Glutamatergic neuron (in vitro differentiated cells): ENCODE measurements around the gene SPATA21. TPM values are rescaled to one million over a fixed set of nuclear protein-coding genes. Genes with fewer than 3 reads are reported as not detected.
A peak's percentile ranks its signal among the peaks of the same experiment; 100 is the strongest.

ENCODE experiments used
- DNase-seq: peaks from one replicate; pipeline ENCODE4 v3.0.0; 2022
- H3K27ac Mint-ChIP-seq: one replicate; pipeline ENCODE4 v1.8.0; 2020; ENCODE audit warnings: mild to moderate bottlenecking, mixed read lengths, inconsistent platforms; ENCODE audit not compliant: unreplicated experiment
- H3K27me3 Mint-ChIP-seq: one replicate; pipeline ENCODE4 v1.8.0; 2020; ENCODE audit warnings: mild to moderate bottlenecking, moderate library complexity, mixed read lengths, inconsistent platforms; ENCODE audit not compliant: unreplicated experiment
- H3K36me3 Mint-ChIP-seq: one replicate; pipeline ENCODE4 v1.8.0; 2020; ENCODE audit warnings: mild to moderate bottlenecking, mixed read lengths, inconsistent platforms; ENCODE audit not compliant: unreplicated experiment
- H3K4me1 Mint-ChIP-seq: one replicate; pipeline ENCODE4 v1.8.0; 2020; ENCODE audit warnings: mild to moderate bottlenecking, low read depth, mixed read lengths, inconsistent platforms; ENCODE audit not compliant: unreplicated experiment
- H3K4me3 Mint-ChIP-seq: one replicate; pipeline ENCODE4 v1.8.0; 2020; ENCODE audit warnings: mild to moderate bottlenecking, mixed read lengths, inconsistent platforms; ENCODE audit not compliant: unreplicated experiment
- H3K9me3 Mint-ChIP-seq: one replicate; pipeline ENCODE4 v1.8.0; 2020; ENCODE audit warnings: mild to moderate bottlenecking, moderate library complexity, mixed read lengths, inconsistent platforms; ENCODE audit not compliant: unreplicated experiment
- total RNA-seq: library from RNA; stranded (reverse); fragmentation: NEBNext Ultra II Directional; extraction: Animal tissue kit (Norgen Biotek cat#: 25700); gene quantifications from one replicate; pipeline ENCODE4 v1.2.1, GENCODE V29; 2021; ENCODE audit not compliant: unreplicated experiment
- TF ChIP-seq, protein P1 (sequence below): fragments of 200-600 bp; sonication (generic); IDR thresholded peaks from one replicate; pipeline ENCODE4 v1.5.0; 2021; ENCODE audit not compliant: partially characterized antibody, unreplicated experiment

The SPATA21 gene
- total RNA-seq, 1 donor from 2014 or later: not detected

DNA sequence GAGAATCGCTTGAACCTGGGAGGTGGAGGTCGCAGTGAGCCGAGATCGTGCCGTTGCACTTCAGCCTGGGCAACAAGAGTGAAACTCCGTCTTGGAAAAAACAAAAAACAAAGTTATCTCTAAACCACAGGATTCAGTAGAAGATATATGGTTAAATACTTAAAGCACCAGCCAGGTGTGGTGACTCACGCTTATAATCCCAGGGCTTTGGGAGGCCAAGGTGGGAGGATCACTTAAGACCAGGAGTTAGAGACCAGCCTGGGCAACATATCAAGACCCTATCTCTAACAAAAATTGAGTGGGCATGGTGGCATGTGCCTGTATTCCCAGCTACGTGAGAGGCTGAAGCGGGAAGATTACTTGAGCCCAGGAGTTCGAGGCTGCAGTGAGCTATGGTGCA lies 8.9 kb upstream of the SPATA21 start:
- Mint-ChIP-seq H3K4me1 (peaks cover 8% of the 10 kb centered on the region), H3K27me3 (peaks cover 2% of the 10 kb centered on the region), H3K9me3 (peaks cover under 1% of the 10 kb centered on the region), H3K36me3 (peaks cover 11% of the 10 kb centered on the region), H3K27ac (no peak overlapping the region), H3K4me3 (no peak overlapping the region)
- TF ChIP-seq, protein P1, sequence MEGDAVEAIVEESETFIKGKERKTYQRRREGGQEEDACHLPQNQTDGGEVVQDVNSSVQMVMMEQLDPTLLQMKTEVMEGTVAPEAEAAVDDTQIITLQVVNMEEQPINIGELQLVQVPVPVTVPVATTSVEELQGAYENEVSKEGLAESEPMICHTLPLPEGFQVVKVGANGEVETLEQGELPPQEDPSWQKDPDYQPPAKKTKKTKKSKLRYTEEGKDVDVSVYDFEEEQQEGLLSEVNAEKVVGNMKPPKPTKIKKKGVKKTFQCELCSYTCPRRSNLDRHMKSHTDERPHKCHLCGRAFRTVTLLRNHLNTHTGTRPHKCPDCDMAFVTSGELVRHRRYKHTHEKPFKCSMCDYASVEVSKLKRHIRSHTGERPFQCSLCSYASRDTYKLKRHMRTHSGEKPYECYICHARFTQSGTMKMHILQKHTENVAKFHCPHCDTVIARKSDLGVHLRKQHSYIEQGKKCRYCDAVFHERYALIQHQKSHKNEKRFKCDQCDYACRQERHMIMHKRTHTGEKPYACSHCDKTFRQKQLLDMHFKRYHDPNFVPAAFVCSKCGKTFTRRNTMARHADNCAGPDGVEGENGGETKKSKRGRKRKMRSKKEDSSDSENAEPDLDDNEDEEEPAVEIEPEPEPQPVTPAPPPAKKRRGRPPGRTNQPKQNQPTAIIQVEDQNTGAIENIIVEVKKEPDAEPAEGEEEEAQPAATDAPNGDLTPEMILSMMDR: no peak
- DNase-seq: no peak

DNA sequence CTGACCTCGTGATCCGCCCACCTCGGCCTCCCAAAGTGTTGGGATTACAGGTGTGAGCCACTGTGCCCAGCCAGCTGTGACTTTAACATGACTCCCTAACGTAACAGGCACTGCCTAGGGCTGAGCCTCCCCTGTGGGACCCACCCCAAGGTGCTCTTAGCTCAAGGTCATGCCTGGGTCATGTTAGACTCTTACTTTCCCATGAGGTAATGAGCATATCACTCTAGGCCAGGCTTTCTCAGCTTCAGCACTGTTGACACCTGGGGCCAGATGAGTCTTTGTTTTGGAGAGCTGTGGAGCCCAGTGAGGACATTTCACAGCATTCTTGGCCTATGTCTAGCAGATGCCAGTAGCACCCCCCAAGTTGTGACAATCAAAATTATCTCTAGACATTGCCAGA lies 7.8 kb upstream of the SPATA21 start:
- Mint-ChIP-seq H3K27me3 (peaks cover 2% of the 10 kb centered on the region), H3K4me3 (no peak overlapping the region), H3K27ac (no peak overlapping the region), H3K9me3 (peaks cover 3% of the 10 kb centered on the region), H3K4me1 (peaks cover 11% of the 10 kb centered on the region), H3K36me3 (peaks cover 11% of the 10 kb centered on the region)
- TF ChIP-seq, protein P1: no peak
- DNase-seq: no peak

DNA sequence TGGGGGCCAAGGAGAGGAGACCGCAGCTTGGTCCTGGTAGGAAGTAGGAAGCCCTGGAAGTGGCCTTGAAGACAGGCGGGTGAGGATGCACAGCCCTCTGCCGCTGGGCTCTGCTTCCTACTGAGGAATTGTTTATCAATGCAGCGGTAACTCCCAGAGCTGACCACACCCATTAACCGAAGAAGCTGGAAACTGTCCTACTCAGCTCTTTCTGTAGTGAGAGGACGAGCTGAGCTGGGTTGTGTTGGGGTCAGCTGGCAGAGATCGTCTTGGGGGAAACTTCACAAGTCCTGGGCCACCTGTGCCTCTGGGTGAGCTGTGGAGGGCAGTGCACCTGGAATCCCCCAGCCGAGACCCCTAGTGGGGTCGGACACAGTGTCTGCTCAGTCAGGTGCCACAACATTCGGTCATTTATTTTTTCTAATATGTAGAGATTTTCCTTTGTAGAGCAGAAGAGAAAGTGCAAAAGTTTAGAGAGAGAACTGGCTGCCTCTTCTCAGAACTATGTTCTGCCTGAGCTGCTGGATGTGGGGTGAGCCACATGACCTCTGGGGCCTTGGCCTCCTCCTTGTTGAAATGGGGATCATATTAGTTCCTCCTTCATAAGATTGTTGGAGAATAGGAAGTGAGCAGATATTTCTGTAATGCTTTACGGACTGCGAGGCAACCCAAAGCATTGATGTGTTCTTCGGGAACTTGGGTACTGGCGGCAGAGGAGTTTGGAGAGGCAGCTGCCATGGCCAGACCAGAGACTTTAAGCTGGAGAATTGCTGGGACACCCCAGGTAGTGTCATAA lies 6.9 kb upstream of the SPATA21 start:
- Mint-ChIP-seq H3K4me3 (no peak overlapping the region), H3K36me3 (peaks cover 7% of the 10 kb centered on the region), H3K27me3 (peaks cover 2% of the 10 kb centered on the region), H3K9me3 (peaks cover 3% of the 10 kb centered on the region), H3K27ac (no peak overlapping the region), H3K4me1 (peaks cover 12% of the 10 kb centered on the region)
- no peak for DNase-seq
- TF ChIP-seq, protein P1: no peak

DNA sequence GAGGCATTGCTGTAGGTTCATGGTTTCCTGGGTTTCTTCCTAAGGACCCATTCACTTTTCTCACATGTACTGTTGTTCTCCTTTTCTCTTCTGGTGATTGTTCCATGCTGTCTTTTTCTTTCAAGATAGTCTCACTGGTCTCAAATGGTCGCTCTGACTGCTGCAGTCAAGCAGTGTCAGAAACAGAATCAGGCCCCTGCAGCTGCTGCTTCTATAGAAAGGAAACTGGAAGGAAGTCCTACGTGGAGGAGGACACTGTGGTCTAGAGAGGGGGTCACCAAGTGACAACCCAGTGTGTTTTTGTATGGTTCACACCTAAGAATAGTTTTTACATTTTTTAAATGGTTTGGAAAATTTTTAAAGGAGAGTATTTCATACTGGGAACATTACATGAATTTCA lies 5.7 kb upstream of the SPATA21 start:
- Mint-ChIP-seq H3K27ac (no peak overlapping the region), H3K27me3 (peaks cover 2% of the 10 kb centered on the region), H3K4me1 (peaks cover 12% of the 10 kb centered on the region)

DNA sequence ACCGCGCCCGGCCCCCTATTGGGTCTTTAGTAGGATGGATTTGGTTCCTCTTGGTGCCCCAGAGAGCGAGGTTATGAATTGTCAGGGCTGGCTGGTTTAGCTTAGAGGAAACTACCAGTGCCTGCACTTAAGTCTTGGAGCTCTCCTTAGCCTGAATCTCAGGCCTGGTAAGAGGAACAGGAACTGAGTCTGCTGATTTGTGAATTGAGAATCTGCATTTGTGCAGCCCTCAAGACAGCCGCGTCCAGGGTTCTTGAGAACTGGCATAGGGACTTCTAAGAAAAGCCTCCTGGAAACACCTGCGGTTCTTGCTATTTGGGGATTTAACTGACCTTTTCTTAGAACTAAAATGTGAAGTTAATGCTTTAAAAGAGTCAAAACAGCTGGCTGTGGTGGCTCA lies 5.0 kb upstream of the SPATA21 start:
- TF ChIP-seq, protein P1: no peak
- Mint-ChIP-seq H3K27me3 (peaks cover 2% of the 10 kb centered on the region), H3K27ac (no peak overlapping the region), H3K36me3 (no peaks in the 10 kb centered on the region), H3K4me1 (peaks cover 12% of the 10 kb centered on the region), H3K4me3 (peak overlapping the region; percentile 96), H3K9me3 (peaks cover 3% of the 10 kb centered on the region)
- DNase-seq: no peak

More for the DNA sequence above, 5.7 kb upstream of the SPATA21 start:
- Mint-ChIP-seq H3K4me3 (peak overlapping the region; percentile 63), H3K36me3 (no peaks in the 10 kb centered on the region), H3K9me3 (peaks cover 3% of the 10 kb centered on the region)
- TF ChIP-seq, protein P1: no peak
- DNase-seq: no peak
